NCI-H1105 (cell line): Measurements from ENCODE around the gene ITPR2.
"Not testable (repeated sequence)": the region's sequence is repeated elsewhere in the genome, so short reads cannot be mapped to it uniquely, and the experiment has no call there.

Source experiments
- DNase-seq: peaks from one replicate; lab custom pipeline; 2025; lab: John Stamatoyannopoulos, UW

ITPR2 gene

GRCh38 chr12:26832822-26833742 is at the start of gene ITPR2:
TSS of gene ITPR2 (minus strand) at chr12:26833194. CDS start at chr12:26832781, 413 bp downstream.
- peak; percentile 94 for DNase-seq

GRCh38 chr12:26880625-26881024 is 47.6 kb upstream of the ITPR2 start:
- no peak for DNase-seq

- DNase-seq = peak; percentile 94
Observed at GRCh38 chr12:26878661-26879119, 45.7 kb upstream of the ITPR2 start.

- DNase-seq = no peak
Observed at GRCh38 chr12:26874501-26875296, 41.7 kb upstream of the ITPR2 start.

GRCh38 chr12:26872625-26873024 is 39.6 kb upstream of the ITPR2 start:
- DNase-seq = peak; percentile 70

GRCh38 chr12:26871985-26872384 is 39.0 kb upstream of the ITPR2 start:
- DNase-seq = no peak

- DNase-seq = peak; percentile 91
Observed at GRCh38 chr12:26870491-26871419, 37.8 kb upstream of the ITPR2 start.

GRCh38 chr12:26869908-26870459 is 37.0 kb upstream of the ITPR2 start:
- DNase-seq = no peak

GRCh38 chr12:26869104-26869494 is 36.1 kb upstream of the ITPR2 start:
- DNase-seq = no peak

- DNase-seq = no peak
Observed at GRCh38 chr12:26868447-26869103, 35.6 kb upstream of the ITPR2 start.

- DNase-seq = no peak
Observed at GRCh38 chr12:26867080-26867479, 34.1 kb upstream of the ITPR2 start.

GRCh38 chr12:26863515-26863914 is 30.5 kb upstream of the ITPR2 start:
- DNase-seq = no peak

- not testable (repeated sequence) for DNase-seq
Observed at GRCh38 chr12:26862787-26863186, 29.8 kb upstream of the ITPR2 start.

GRCh38 chr12:26861690-26862089 is 28.7 kb upstream of the ITPR2 start:
- DNase-seq = no peak

- DNase-seq = no peak
Observed at GRCh38 chr12:26857465-26858176, 24.6 kb upstream of the ITPR2 start.

- no peak for DNase-seq
Observed at GRCh38 chr12:26855337-26855736, 22.3 kb upstream of the ITPR2 start.

- no peak for DNase-seq
Observed at GRCh38 chr12:26854031-26854390, 21.0 kb upstream of the ITPR2 start.

GRCh38 chr12:26853303-26854030 is 20.5 kb upstream of the ITPR2 start:
- DNase-seq = peak; percentile 58

GRCh38 chr12:26851031-26851809 is 18.2 kb upstream of the ITPR2 start:
- DNase-seq = no peak
